Left ventricle myocardium inferior (tissue), 1 donor: ENCODE data around the gene PDK3. TPM values are rescaled to one million over a fixed set of nuclear protein-coding genes. Genes with fewer than 3 reads are reported as not detected.

Experiments used
- DNase-seq: peaks from one replicate; pipeline ENCODE4 v3.0.0-alpha.2; 2020
- H3K27ac ChIP-seq: fragments of 200-600 bp; replicated peaks from 2 replicates; pipeline ENCODE4 v1.8.0; 2021
- H3K27me3 ChIP-seq: fragments of 200-600 bp; 2 replicates; pipeline ENCODE4 v1.8.0; 2021; ENCODE audit warnings: low read depth
- H3K36me3 ChIP-seq: fragments of 200-600 bp; 2 replicates; pipeline ENCODE4 v1.8.0; 2021
- H3K4me1 ChIP-seq: fragments of 200-600 bp; 2 replicates; pipeline ENCODE4 v1.8.0; 2021
- H3K4me3 ChIP-seq: fragments of 200-600 bp; 2 replicates; pipeline ENCODE4 v1.8.0; 2021; ENCODE audit warnings: mild to moderate bottlenecking, moderate library complexity
- H3K9me3 ChIP-seq: fragments of 200-600 bp; replicated peaks from 2 replicates; pipeline ENCODE4 v1.8.0; 2021
- intact Hi-C: fragments of 100-400 bp; cut with micrococcal nuclease; formaldehyde crosslinking; loops from one replicate; pipeline ENCODE4 v1.11.0; 2022
- total RNA-seq: library from RNA; stranded (reverse); fragmentation: NEBNext Ultra II Directional; extraction: Animal tissue kit (Norgen Biotek cat#: 25700); gene quantifications from one replicate; pipeline ENCODE4 v1.2.1, GENCODE V29; 2021
- TF ChIP-seq, protein P1 (sequence below): fragments of 200-600 bp; IDR thresholded peaks from 2 replicates; pipeline ENCODE4 v1.8.0; 2021; ENCODE audit warnings: antibody characterized with exemption, mild to moderate bottlenecking, borderline replicate concordance
- donor health status: DM: no; HTN: yes; CAD: no; lungs with severe emphysema.

Gene PDK3
- total RNA-seq, 1 donor from 2014 or later = 10.7 TPM

DNA sequence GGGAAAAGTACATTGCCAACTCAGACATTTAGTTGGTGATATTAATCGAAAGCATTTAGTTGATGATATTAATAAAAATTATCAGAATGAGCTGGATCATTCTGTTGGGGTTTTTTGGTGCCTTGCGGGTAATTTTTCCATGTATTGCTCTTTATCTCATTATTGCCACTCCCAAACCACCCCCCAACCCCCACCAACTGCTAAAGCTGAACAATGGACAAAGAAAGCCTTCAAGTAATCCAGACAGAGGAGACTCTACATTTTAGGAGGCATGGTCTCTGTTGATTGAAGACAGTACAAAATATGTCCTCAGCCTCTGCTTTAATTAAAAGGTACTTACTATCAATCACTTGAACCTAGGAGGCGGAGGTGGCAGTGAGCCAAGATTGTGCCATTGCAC lies 22.5 kb downstream of the PDK3 start:
- Histone ChIP-seq H3K4me1 (no peaks in the 10 kb centered on the region), H3K27me3 (no peaks in the 10 kb centered on the region), H3K36me3 (no peaks in the 10 kb centered on the region), H3K9me3 (no peaks in the 10 kb centered on the region), H3K27ac (no peak overlapping the region), H3K4me3 (no peak overlapping the region)
- TF ChIP-seq, protein P1, sequence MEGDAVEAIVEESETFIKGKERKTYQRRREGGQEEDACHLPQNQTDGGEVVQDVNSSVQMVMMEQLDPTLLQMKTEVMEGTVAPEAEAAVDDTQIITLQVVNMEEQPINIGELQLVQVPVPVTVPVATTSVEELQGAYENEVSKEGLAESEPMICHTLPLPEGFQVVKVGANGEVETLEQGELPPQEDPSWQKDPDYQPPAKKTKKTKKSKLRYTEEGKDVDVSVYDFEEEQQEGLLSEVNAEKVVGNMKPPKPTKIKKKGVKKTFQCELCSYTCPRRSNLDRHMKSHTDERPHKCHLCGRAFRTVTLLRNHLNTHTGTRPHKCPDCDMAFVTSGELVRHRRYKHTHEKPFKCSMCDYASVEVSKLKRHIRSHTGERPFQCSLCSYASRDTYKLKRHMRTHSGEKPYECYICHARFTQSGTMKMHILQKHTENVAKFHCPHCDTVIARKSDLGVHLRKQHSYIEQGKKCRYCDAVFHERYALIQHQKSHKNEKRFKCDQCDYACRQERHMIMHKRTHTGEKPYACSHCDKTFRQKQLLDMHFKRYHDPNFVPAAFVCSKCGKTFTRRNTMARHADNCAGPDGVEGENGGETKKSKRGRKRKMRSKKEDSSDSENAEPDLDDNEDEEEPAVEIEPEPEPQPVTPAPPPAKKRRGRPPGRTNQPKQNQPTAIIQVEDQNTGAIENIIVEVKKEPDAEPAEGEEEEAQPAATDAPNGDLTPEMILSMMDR = no peak
- intact Hi-C loops = no loop called here
- no peak for DNase-seq

DNA sequence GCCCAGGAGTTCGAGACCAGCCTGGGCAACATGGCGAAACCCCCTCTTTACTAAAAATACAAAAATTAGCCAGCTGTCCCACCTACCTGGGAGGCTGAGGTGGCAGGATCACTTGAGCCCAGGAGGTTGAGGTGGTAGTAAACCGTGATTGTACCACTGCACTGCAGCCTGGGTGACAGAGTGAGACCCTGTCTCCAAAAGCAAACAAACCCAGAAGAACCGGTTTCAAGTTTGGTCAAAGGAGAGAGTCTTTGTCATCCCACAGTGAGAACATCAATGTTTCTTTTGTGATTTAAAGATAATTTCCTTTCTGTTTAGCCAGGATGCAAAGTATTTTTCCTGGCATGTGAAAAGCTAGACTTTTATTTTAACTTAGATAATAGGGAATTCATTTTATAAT lies 26.7 kb downstream of the PDK3 start:
- no peak for DNase-seq
- no peaks in the 10 kb centered on the region for H3K36me3 ChIP-seq
- TF ChIP-seq, protein P1 = no peak
- no peaks in the 10 kb centered on the region for H3K9me3 ChIP-seq
- intact Hi-C loops = no loop called here
- peaks cover 9% of the 10 kb centered on the region for H3K4me1 ChIP-seq
- no peak overlapping the region for H3K27ac ChIP-seq
- H3K27me3 ChIP-seq = no peaks in the 10 kb centered on the region
- no peak overlapping the region for H3K4me3 ChIP-seq

DNA sequence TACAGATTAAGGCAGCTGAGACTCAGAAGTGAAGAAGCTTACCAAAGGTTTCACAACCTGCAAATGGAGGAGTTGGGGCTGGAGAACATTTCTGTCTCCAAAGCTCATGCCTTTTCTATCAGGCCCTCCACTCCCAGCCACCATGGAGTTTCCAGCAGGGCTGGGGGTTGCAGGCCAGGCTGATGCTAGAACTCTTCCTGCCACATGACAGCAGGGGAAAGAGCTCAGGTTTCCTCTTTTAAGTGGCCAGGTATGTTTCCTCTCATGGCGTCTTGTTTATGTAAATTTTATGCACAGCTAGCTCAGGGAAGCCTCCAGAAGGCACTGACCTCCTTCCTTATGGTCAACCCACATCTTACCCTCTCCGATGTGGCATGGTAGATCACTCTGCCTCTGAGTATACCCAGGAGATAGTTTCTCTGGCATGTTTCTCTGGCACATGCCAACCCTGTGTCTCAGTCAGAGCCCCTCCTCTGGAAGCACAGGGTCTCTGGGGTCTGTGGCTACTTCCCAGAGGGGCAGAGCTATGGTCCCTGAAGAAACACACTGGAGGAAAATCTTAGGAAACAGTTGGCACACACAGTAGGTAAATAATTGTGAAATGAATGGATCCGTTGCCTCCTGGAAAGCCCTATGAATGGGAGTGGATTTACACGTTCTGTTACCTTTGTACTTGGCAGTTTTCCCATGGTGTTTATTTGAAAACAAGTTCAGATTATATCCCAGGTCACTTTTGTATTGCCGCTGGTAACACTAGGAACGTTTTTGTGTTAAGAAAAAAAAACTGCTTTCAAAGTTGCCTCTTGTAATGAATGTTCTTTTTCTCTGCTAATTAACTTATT lies 28.9 kb downstream of the PDK3 start:
- Histone ChIP-seq H3K4me3 (no peak overlapping the region), H3K9me3 (no peaks in the 10 kb centered on the region), H3K4me1 (peaks cover 9% of the 10 kb centered on the region), H3K36me3 (no peaks in the 10 kb centered on the region), H3K27ac (peak overlapping the region; percentile 9), H3K27me3 (no peaks in the 10 kb centered on the region)
- TF ChIP-seq, protein P1 = no peak
- intact Hi-C loops = no loop called here
- no peak for DNase-seq

DNA sequence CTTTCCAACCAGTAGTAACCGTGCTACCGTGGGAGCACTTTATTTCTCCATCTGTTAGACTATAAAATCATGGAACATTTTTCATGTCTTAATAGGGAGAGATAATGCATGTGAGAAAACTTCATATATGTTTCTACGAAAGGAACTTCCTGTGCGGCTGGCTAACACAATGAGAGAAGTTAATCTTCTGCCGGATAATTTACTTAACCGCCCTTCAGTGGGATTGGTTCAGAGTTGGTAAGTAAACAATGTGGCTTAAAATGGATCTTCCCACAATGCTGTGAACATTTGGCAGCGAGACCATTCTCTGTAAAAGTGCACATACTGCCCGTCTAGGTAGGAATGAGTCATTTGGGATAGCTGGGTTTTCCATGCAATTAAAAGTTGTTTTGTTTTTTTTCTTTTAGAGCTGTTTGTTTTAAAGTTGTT lies 29.6 kb downstream of the PDK3 start:
- Histone ChIP-seq H3K4me3 (no peak overlapping the region), H3K4me1 (peaks cover 9% of the 10 kb centered on the region), H3K27ac (peak overlapping the region; percentile 9), H3K9me3 (no peaks in the 10 kb centered on the region), H3K27me3 (no peaks in the 10 kb centered on the region), H3K36me3 (no peaks in the 10 kb centered on the region)
- TF ChIP-seq, protein P1 = no peak
- intact Hi-C loops = no loop called here
- no peak for DNase-seq

DNA sequence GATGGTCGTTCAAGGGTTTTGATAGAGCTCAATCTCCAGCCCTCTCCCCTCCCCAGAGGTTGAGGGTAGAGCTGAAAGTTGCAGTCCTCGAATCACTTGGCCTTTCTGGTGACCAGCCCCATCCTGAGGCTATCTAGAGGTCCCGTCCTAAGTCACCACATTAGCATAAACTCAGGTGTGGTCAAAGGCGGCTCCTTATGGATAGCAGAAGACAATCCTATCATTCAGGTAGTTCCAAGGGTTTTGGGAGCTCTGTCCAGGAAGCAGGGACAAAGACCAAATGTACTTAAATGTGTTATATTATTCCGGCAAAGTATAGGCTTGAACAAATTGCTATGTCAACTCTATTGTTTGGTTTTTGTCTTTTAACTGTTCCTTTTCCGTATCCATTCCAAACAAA lies 30.6 kb downstream of the PDK3 start:
- Histone ChIP-seq H3K4me1 (peaks cover 9% of the 10 kb centered on the region), H3K36me3 (peaks cover 2% of the 10 kb centered on the region), H3K9me3 (no peaks in the 10 kb centered on the region), H3K4me3 (no peak overlapping the region), H3K27ac (no peak overlapping the region), H3K27me3 (no peaks in the 10 kb centered on the region)
- intact Hi-C loops = no loop called here
- no peak for DNase-seq
- TF ChIP-seq, protein P1 = no peak
